Spinal cord (tissue), 10 donors: ENCODE data around the gene NRXN2. TPM values are rescaled to one million over a fixed set of nuclear protein-coding genes. Genes with fewer than 3 reads are reported as not detected.

Experiments
- DNase-seq, 6 donors: peaks; one replicate each; pipeline versions ENCODE4 v3.0.0 to v3.0.0-alpha.2; 2013 to 2015; ENCODE audit warnings: low spot score in 6 of 6, low read depth in 4 of 6
- H3K27ac ChIP-seq: one replicate; pipeline ENCODE4 v1.5.1; 2013; ENCODE audit warnings: low read depth, low read length, control low read depth
- H3K27me3 ChIP-seq: one replicate; pipeline ENCODE4 v1.6.1; 2013; ENCODE audit warnings: low read length; ENCODE audit not compliant: control insufficient read depth, insufficient read depth
- H3K36me3 ChIP-seq: one replicate; pipeline ENCODE4 v1.6.1; 2013; ENCODE audit warnings: low read length; ENCODE audit not compliant: control insufficient read depth, insufficient read depth
- H3K4me1 ChIP-seq: one replicate; pipeline ENCODE4 v1.6.1; 2013; ENCODE audit warnings: low read length; ENCODE audit not compliant: control insufficient read depth, insufficient read depth
- H3K4me3 ChIP-seq: one replicate; pipeline ENCODE4 v1.5.1; 2013; ENCODE audit warnings: low read depth, low read length, control low read depth
- H3K9me3 ChIP-seq: one replicate; pipeline ENCODE4 v1.6.1; 2013; ENCODE audit warnings: low read length; ENCODE audit not compliant: control insufficient read depth, insufficient read depth
- WGBS: methylation state at CpG from one replicate; pipeline ENCODE4 v1.1.5; 2013; ENCODE audit warnings: missing lambda C conversion rate; ENCODE audit not compliant: insufficient coverage; 5-methylcytosine and 5-hydroxymethylcytosine counted together
- polyA plus RNA-seq, 2 donors: library from polyadenylated mRNA; unstranded; fragments of 120-200 nt; gene quantifications; one replicate each; pipeline ENCODE4 v1.2.1, GENCODE V29; 2013; ENCODE audit not compliant: insufficient read length in 2 of 2
- total RNA-seq, 2 donors: library from RNA; depleted of rRNA in 1 of 2; stranded (reverse); fragments of 120-200 nt in 1 of 2; fragments of >200 nt in 1 of 2; gene quantifications; one replicate each; pipeline versions ENCODE4 v1.2.3 to v1.2.4, GENCODE V29; 2013 to 2014
- donor health status: healthy.

NRXN2 gene
- total and polyA plus RNA-seq, 4 donors = 68.0 to 424 (median 280) TPM

DNA sequence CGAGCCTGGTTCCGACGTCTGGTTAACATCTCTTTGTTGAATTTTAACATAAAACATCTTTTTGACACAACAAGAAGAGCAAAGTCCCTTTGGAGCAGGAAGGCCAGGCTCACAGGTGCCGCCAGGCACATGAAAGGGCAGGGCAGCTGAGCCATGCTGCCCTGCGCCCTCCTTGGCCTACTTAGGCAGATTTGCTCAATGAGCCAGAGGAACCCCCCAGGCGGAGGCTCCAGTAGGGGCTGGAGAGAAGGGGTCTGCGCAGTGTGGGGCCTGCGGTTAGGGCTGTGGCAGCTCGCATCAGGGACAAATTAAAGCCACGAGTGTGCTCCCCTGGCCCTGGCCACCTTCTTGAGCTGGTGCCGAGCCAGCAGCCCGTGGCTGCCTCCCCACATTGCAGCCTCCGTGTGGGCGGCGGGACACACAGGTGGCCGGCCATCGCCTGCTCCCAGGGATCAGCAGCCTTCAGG lies 141.9 kb downstream of the NRXN2 start:
- WGBS = 77% methylated on average over 17 of the region's 17 CpGs
- DNase-seq = peak in 1 of 6 donors; percentile 15
- H3K36me3 ChIP-seq = no peaks in the 10 kb centered on the region
- H3K4me1 ChIP-seq = peaks cover 20% of the 10 kb centered on the region
- no peaks in the 10 kb centered on the region for H3K9me3 ChIP-seq
- H3K4me3 ChIP-seq = no peak overlapping the region
- H3K27ac ChIP-seq = peak overlapping the region; percentile 6
- no peaks in the 10 kb centered on the region for H3K27me3 ChIP-seq

DNA sequence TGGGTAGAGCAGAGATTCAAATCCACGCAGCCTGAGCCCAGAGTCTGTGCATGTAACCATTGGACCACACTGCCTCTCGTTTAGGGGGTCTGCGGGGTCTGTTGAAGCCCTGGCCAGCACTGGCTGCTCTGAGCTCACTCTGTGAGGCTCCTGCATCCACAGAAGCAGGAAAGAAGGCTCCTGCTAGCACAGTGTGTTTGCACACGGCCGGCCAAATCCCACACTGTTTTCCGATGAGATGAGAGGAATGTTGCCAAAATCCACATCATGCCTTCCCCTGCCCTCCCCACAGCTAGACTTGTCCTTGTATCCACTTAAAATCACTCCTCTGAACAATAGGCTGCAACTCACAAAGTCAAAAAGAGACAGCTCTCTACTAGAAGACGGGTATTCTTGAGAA lies 142.6 kb downstream of the NRXN2 start:
- DNase-seq = peak in 3 of 6 donors; percentile 24 to 82 (median 34)
- 39% methylated on average over 5 of the region's 7 CpGs for WGBS
- Histone ChIP-seq H3K9me3 (no peaks in the 10 kb centered on the region), H3K36me3 (no peaks in the 10 kb centered on the region), H3K27ac (peak overlapping the region; percentile 6), H3K4me1 (peaks cover 20% of the 10 kb centered on the region), H3K27me3 (no peaks in the 10 kb centered on the region), H3K4me3 (no peak overlapping the region)

- no peaks in the 10 kb centered on the region for H3K9me3 ChIP-seq
- DNase-seq = no peak
- H3K27ac ChIP-seq = no peak overlapping the region
- H3K27me3 ChIP-seq = no peaks in the 10 kb centered on the region
- WGBS = 90% methylated on average over 6 of the region's 6 CpGs
- H3K36me3 ChIP-seq = no peaks in the 10 kb centered on the region
- no peak overlapping the region for H3K4me3 ChIP-seq
- H3K4me1 ChIP-seq = peaks cover 21% of the 10 kb centered on the region
Measured at GRCh38 chr11:64577202-64577601, 145.8 kb downstream of the NRXN2 start.

- no peak for DNase-seq
- no peak overlapping the region for H3K4me3 ChIP-seq
- no peaks in the 10 kb centered on the region for H3K27me3 ChIP-seq
- H3K4me1 ChIP-seq = peaks cover 22% of the 10 kb centered on the region
- 91% methylated on average over 8 of the region's 8 CpGs for WGBS
- no peak overlapping the region for H3K27ac ChIP-seq
- peaks cover 2% of the 10 kb centered on the region for H3K36me3 ChIP-seq
- H3K9me3 ChIP-seq = no peaks in the 10 kb centered on the region
Measured at GRCh38 chr11:64572143-64572542, 150.9 kb downstream of the NRXN2 start.

- Histone ChIP-seq H3K4me1 (peaks cover 28% of the 10 kb centered on the region), H3K27me3 (no peaks in the 10 kb centered on the region), H3K9me3 (no peaks in the 10 kb centered on the region), H3K4me3 (no peak overlapping the region), H3K27ac (no peak overlapping the region), H3K36me3 (peaks cover 2% of the 10 kb centered on the region)
- WGBS = 69% methylated on average over 20 of the region's 22 CpGs
- no peak for DNase-seq
Measured at GRCh38 chr11:64571410-64572091, 151.4 kb downstream of the NRXN2 start.

- no peak overlapping the region for H3K27ac ChIP-seq
- no peak for DNase-seq
- H3K4me1 ChIP-seq = peaks cover 31% of the 10 kb centered on the region
- H3K4me3 ChIP-seq = no peak overlapping the region
- H3K27me3 ChIP-seq = no peaks in the 10 kb centered on the region
- no peaks in the 10 kb centered on the region for H3K9me3 ChIP-seq
- H3K36me3 ChIP-seq = peaks cover 2% of the 10 kb centered on the region
- 94% methylated on average over 11 of the region's 11 CpGs for WGBS
Measured at GRCh38 chr11:64571050-64571409, 152.0 kb downstream of the NRXN2 start.

DNA sequence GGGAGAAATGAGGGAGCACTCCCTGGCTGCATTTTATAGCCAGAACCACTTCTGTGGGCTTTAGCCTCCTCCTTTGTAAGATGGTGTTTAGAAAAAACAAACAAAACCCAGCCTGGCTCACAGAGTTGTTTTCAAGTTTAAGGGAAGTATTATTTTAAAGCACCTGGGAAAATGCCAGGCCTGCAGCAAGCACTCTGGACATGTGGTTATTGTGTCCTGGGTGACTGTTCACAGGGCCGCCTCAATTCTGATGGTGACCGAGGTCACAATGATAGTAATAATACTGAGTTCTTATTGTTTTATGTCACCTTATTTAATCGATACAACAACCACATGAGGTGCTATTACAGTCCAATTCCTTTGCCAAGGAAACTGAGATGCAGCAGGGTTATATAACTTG lies 152.7 kb downstream of the NRXN2 start:
- Histone ChIP-seq H3K36me3 (peaks cover 2% of the 10 kb centered on the region), H3K4me1 (peaks cover 36% of the 10 kb centered on the region), H3K4me3 (no peak overlapping the region), H3K27me3 (no peaks in the 10 kb centered on the region), H3K27ac (no peak overlapping the region), H3K9me3 (no peaks in the 10 kb centered on the region)
- DNase-seq = no peak
- WGBS = no CpG with 5 or more reads among the region's 3 CpGs

GRCh38 chr11:64569300-64569970 lies 153.6 kb downstream of the NRXN2 start:
- H3K4me1 ChIP-seq = peaks cover 40% of the 10 kb centered on the region
- 77% methylated on average over 6 of the region's 8 CpGs for WGBS
- DNase-seq = no peak
- H3K27ac ChIP-seq = no peak overlapping the region
- H3K9me3 ChIP-seq = no peaks in the 10 kb centered on the region
- peaks cover 2% of the 10 kb centered on the region for H3K36me3 ChIP-seq
- H3K27me3 ChIP-seq = no peaks in the 10 kb centered on the region
- no peak overlapping the region for H3K4me3 ChIP-seq

DNA sequence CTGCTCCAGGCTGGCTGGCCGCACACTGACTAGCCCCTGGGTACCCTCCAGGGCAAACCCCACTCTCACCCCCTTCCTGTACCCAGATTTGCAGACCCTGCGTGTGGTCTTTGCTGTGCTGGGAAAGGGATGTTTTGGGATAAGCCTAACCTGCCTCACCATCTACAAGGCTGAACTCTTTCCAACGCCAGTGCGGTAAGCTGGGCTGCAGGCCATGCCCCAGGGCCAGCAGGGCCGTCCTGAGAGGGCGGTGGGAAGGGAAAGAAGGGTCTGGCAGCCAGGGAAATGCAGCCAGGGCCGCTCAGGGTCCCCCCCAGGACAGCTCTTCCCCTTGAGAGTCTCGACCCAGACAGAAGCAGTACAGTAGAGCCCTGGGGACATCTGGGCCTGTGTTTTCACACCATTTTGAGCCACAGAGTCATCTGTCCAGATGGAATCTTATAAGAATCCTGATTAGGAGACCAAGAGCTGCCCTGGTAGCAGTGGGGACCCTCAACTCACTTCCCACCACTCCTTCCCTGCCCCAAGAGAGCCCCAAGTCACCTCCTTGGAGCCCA lies 154.3 kb downstream of the NRXN2 start:
- H3K27ac ChIP-seq = no peak overlapping the region
- DNase-seq = no peak
- 79% methylated on average over 4 of the region's 8 CpGs for WGBS

More for the DNA sequence above, 154.3 kb downstream of the NRXN2 start:
- Histone ChIP-seq H3K27me3 (no peaks in the 10 kb centered on the region), H3K9me3 (no peaks in the 10 kb centered on the region), H3K36me3 (peaks cover 2% of the 10 kb centered on the region), H3K4me1 (peaks cover 40% of the 10 kb centered on the region), H3K4me3 (no peak overlapping the region)
